ENCODE measurements around the gene GANC.
A peak's percentile ranks its signal among the peaks of the same experiment; 100 is the strongest.
"Not testable (repeated sequence)": the region's sequence is repeated elsewhere in the genome, so short reads cannot be mapped to it uniquely, and the experiment has no call there.

The GANC gene

GRCh38 chr15:42272939-42273899 lies at the start of gene GANC, which contains the start of gene TMEM87A:
GANC (plus strand) TSS chr15:42273201; CDS start chr15:42274482, 1,281 bp downstream.
TMEM87A (minus strand) TSS chr15:42273433; CDS start chr15:42273398, 35 bp downstream.
- peak; percentile 100 for DNase-seq (ENCODE audit: low spot score)

- DNase-seq (ENCODE audit: low spot score) = no peak
Observed at GRCh38 chr15:42226648-42227047, 46.4 kb upstream of the GANC start.

- no peak for DNase-seq (ENCODE audit: low spot score)
Observed at GRCh38 chr15:42228036-42228435, 45.0 kb upstream of the GANC start.

- DNase-seq (ENCODE audit: low spot score) = not testable (repeated sequence)
Observed at GRCh38 chr15:42228981-42229380, 44.0 kb upstream of the GANC start.

- DNase-seq (ENCODE audit: low spot score) = no peak
Observed at GRCh38 chr15:42231088-42231487, 41.9 kb upstream of the GANC start.

- no peak for DNase-seq (ENCODE audit: low spot score)
Observed at GRCh38 chr15:42232606-42233005, 40.4 kb upstream of the GANC start.

GRCh38 chr15:42233107-42233506 lies 39.9 kb upstream of the GANC start:
- no peak for DNase-seq (ENCODE audit: low spot score)

- no peak for DNase-seq (ENCODE audit: low spot score)
Observed at GRCh38 chr15:42239528-42240182, 33.3 kb upstream of the GANC start.

GRCh38 chr15:42240823-42241222 lies 32.2 kb upstream of the GANC start:
- DNase-seq (ENCODE audit: low spot score) = no peak

- no peak for DNase-seq (ENCODE audit: low spot score)
Observed at GRCh38 chr15:42253300-42253699, 19.7 kb upstream of the GANC start.

GRCh38 chr15:42264795-42265194 lies 8.2 kb upstream of the GANC start:
- DNase-seq (ENCODE audit: low spot score) = no peak

- no peak for DNase-seq (ENCODE audit: low spot score)
Observed at GRCh38 chr15:42267286-42267685, 5.7 kb upstream of the GANC start.

GRCh38 chr15:42270551-42270950 lies 2.5 kb upstream of the GANC start:
- DNase-seq (ENCODE audit: low spot score) = peak; percentile 2

GRCh38 chr15:42270996-42271395 lies 2.0 kb upstream of the GANC start:
- peak; percentile 51 for DNase-seq (ENCODE audit: low spot score)

GRCh38 chr15:42273900-42274701 lies 1.1 kb downstream of the GANC start:
- DNase-seq (ENCODE audit: low spot score) = peak; percentile 60

- no peak for DNase-seq (ENCODE audit: low spot score)
Observed at GRCh38 chr15:42274702-42274989, 1.6 kb downstream of the GANC start.

- DNase-seq (ENCODE audit: low spot score) = peak; percentile 6
Observed at GRCh38 chr15:42275780-42276391, 2.9 kb downstream of the GANC start.

GRCh38 chr15:42276762-42277161 lies 3.8 kb downstream of the GANC start:
- DNase-seq (ENCODE audit: low spot score) = no peak

- no peak for DNase-seq (ENCODE audit: low spot score)
Observed at GRCh38 chr15:42279234-42279723, 6.3 kb downstream of the GANC start.

- no peak for DNase-seq (ENCODE audit: low spot score)
Observed at GRCh38 chr15:42282344-42282743, 9.3 kb downstream of the GANC start.

- DNase-seq (ENCODE audit: low spot score) = no peak
Observed at GRCh38 chr15:42282926-42283325, 9.9 kb downstream of the GANC start.

GRCh38 chr15:42283671-42284070 lies 10.7 kb downstream of the GANC start:
- DNase-seq (ENCODE audit: low spot score) = no peak

Measured in LoVo (cell line).